Fibroblast of mammary gland (primary cell): ENCODE measurements around the gene RNASET2.
"Not testable (repeated sequence)": the region's sequence is repeated elsewhere in the genome, so short reads cannot be mapped to it uniquely, and the experiment has no call there.

Experiments used
- DNase-seq: peaks from one replicate; pipeline ENCODE4 v3.0.0-alpha.2; 2010; ENCODE audit warnings: low read depth
- H3K4me3 ChIP-seq: 2 replicates; pipeline ENCODE4 v1.5.1; 2011; ENCODE audit warnings: low read depth, mild to moderate bottlenecking, low read length, moderate library complexity; ENCODE audit not compliant: control insufficient read depth
- TF ChIP-seq, protein P1 (sequence below): conservative IDR thresholded peaks from 2 replicates; pipeline ENCODE4 v1.5.1; 2011; ENCODE audit warnings: low read depth, low read length, inconsistent platforms; ENCODE audit not compliant: control insufficient read depth, insufficient read depth

Gene RNASET2

DNA sequence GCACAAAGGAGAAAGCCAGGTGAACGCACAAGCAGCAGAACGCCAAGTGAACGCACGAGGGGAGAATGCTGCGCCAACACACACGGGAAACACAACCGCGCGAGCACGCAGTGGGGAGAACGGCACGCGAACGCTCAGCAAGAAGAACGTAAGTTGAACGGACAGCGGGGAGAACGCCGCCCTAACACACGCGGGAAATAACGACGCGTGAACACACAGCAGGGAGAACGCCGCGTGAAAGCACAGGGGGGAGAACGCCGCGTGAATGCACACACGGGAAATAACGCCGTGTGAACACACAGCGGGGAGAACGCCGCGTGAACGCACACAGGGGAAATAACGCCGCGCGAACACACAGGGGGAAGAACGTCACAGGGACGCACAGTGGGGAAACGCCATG, 54.7 kb downstream of the RNASET2 start:
- TF ChIP-seq, protein P1, sequence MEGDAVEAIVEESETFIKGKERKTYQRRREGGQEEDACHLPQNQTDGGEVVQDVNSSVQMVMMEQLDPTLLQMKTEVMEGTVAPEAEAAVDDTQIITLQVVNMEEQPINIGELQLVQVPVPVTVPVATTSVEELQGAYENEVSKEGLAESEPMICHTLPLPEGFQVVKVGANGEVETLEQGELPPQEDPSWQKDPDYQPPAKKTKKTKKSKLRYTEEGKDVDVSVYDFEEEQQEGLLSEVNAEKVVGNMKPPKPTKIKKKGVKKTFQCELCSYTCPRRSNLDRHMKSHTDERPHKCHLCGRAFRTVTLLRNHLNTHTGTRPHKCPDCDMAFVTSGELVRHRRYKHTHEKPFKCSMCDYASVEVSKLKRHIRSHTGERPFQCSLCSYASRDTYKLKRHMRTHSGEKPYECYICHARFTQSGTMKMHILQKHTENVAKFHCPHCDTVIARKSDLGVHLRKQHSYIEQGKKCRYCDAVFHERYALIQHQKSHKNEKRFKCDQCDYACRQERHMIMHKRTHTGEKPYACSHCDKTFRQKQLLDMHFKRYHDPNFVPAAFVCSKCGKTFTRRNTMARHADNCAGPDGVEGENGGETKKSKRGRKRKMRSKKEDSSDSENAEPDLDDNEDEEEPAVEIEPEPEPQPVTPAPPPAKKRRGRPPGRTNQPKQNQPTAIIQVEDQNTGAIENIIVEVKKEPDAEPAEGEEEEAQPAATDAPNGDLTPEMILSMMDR = no peak
- no peak overlapping the region for H3K4me3 ChIP-seq
- no peak for DNase-seq

DNA sequence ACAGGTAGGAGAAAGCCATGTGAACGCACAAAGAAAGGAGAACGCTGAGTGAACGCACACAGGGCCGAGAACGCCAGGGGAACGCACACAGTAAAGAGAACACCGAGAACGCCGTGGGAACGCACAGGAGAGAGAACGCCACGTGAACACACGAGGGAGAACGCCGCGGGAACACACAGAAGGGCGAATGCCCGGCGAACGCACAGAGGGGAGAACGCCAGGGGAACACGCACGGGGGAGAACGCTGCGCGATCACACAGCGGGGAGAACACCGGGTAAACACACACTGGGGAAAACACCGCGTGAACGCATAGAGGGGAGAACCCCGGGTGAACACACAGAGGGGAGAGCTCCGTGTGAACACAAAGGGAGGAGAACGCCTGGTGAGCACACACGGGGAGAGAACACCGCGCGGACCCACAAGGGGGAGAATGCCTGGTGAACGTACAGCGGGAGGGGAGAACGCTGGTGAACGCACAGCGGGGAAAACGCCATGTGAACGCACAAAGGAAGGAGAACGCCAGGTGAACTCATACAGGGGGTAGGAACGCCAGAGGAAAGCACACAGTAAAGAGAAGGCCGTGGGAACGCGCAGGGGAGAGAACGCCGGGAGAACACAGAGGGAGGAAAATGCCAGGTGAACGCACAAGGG, 55.3 kb downstream of the RNASET2 start:
- TF ChIP-seq, protein P1 = no peak
- no peak for DNase-seq
- no peak overlapping the region for H3K4me3 ChIP-seq

DNA sequence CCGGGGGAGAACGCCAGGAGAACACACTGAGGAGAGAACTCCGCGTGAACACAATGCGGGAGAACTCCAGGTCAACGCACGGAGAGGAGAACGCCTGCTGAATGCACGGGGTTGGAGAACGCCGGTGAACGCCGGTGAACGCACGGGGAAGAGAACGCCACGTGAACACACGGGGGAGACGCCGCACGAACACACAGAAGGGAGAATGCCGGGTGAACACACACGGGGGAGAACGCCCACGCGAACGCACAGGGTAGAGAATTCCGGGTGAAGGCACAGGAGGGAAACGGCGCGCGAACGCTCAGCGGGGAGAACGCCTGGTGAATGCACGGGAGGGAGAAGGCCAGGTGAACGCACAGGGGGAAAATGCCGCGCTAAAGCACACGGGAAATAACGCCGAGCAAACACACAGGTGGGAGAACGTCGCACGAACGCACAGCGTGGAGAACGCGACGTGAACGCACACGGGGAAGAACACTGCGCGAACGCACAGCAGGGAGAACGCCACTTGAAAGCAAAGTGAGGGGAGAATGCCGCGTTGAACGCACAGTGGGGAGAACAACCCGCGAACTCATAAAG, 56.1 kb downstream of the RNASET2 start:
- DNase-seq = no peak
- no peak overlapping the region for H3K4me3 ChIP-seq
- TF ChIP-seq, protein P1 = no peak

DNA sequence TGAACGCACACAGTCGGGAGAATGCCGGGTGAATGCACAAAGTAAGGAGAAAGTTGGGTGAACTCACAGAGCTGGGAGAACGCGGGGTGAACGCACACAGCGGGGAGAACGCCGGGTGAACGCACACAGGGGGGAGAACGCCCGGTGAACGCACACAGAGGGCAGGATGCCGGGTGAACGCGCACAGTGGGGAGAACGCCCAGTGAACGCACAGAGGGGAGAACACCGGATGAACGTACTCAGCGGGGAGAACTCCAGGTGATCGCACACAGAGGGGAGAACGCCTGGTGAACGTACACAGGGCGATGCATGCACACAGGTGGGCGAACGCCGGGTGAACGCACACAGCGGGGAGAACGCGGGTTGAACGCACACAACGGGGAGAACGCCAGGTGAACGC, 57.4 kb downstream of the RNASET2 start:
- no peak for DNase-seq
- no peak overlapping the region for H3K4me3 ChIP-seq
- TF ChIP-seq, protein P1 = no peak

DNA sequence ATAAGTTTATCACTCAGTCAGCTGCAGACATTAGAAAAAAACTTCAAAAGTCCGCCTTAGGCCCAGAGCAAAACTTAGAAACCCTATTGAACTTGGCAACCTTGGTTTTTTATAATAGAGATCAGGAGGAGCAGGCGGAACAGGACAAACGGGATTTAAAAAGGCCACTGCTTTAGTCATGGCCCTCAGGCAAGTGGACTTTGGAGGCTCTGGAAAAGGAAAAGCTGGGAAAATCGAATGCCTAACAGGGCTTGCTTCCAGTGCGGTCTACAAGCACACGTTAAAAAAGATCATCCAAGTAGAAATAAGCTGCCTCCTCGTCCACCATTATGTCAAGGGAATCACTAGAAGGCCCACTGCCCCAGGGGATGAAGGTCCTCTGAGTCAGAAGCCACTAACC, 61.7 kb downstream of the RNASET2 start:
- not testable (repeated sequence) for H3K4me3 ChIP-seq, DNase-seq

DNA sequence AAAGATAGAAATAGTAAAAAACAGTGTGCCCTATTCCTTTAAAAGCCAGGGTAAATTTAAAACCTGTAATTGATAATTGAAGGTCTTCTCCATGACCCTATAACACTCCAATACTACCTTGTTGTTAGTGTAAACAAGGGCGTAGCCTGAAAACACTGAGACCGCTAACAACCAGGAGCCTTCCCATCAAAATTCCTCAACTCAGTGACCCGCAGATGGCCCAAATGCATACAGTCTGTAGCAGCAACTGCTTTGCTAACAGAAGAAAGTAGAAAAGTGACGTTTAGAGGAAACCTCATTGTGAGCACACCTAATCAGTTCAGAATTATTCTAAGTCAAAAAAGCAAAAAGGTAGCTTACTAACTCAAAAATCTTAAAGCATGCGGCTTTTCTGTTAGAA, 63.9 kb downstream of the RNASET2 start:
- not testable (repeated sequence) for DNase-seq, H3K4me3 ChIP-seq

DNA sequence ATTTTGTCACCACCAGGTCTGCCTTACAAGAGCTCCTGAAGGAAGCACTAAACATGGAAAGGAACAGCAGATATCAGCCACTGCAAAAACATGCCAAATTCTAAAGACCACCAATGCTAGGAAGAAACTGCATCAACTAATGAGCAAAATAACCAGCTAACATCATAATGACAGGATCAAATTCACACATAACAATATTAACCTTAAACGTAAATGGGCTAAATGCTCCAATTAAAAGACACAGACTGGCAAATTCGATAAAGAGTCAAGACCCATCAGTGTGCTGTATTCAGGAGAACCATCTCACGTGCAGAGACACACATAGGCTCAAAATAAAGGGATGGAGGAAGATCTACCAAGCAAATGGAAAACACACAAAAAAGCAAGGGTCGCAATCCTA, 69.6 kb downstream of the RNASET2 start:
- not testable (repeated sequence) for DNase-seq, H3K4me3 ChIP-seq

DNA sequence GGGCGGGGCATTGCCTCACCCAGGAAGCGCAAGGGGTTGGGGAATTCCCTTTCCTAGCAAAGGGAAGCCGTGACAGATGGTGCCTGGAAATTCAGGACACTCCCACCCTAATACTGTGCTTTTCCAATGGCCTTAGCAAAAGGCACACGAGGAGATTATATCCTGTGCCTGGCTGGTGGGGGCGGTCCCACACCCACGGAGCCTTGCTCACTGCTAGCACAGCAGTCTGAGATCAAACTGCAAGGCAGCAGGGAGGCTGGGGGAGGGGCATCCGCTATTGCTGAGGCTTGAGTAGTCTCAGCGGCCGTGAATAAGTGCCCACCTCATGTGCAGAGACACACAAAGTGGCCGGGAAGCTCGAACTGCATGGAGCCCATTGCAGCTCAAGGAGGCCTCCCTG, 71.4 kb downstream of the RNASET2 start:
- not testable (repeated sequence) for DNase-seq, H3K4me3 ChIP-seq

DNA sequence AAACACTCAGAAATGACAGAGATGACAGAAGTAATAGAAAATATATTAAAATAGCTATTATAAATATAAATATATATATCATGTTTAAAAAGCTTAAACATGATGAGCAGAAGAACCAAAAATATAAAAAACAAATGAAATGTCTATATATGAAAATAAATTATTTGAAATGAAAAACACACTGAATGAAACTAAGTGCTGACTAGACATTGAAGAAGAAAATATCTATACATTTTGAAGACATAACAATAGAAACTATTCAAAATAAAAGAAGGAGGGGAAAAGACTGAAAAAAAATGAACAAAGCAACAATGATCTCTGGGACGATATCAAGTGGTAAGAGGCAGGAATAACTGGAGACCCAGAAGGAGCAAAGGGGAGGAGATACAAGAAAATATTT, 76.8 kb downstream of the RNASET2 start:
- no peak overlapping the region for H3K4me3 ChIP-seq
- DNase-seq = no peak
- TF ChIP-seq, protein P1 = no peak
